Fibroblast of lung (primary cell): ENCODE results near the gene CIDEC.

Source experiments
- EZH2 ChIP-seq: IDR thresholded peaks from 2 replicates; pipeline ENCODE4 v1.5.1; 2012; ENCODE audit warnings: low read length, control low read depth, mild to moderate bottlenecking; ENCODE audit errors: missing control alignments
- TF ChIP-seq, protein P1 (sequence below), 2 donors: IDR thresholded peaks in 1 of 2; conservative IDR thresholded peaks in 1 of 2; 1 replicate in 1 of 2; 2 replicates in 1 of 2; pipeline ENCODE4 v1.5.1; 2011 to 2012; ENCODE audit warnings: low read length in 2 of 2, control low read depth in 1 of 2, inconsistent platforms in 1 of 2, low read depth in 1 of 2, mild to moderate bottlenecking in 1 of 2

DNA sequence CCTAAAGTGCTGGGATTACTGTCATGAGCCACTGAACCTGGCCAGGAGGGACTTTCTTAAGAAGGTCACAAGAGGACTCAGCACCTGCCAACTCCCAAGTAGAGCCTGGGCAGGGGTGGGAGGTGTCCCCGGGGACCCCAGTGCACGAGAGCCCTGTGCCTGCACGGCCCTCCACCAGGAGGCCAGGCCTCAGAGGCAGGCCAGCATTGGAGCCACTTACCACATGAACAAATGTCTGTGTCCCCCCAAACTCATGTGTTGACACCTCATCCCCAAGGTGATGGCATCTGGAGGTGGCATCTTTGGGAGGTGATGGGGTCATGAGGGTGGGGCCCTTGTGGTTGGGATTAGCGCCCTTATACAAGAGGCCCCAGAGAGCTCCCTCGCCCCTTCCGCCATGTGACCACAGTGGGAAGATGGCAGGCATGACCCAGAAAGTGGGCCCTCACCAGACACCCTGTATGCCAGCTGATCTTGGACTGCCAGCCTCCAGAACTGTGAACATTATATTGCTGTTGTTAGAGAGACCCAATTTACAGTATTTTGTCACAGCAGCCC is 33.0 kb downstream of the CIDEC start:
- no peak for TF ChIP-seq EZH2
- TF ChIP-seq, protein P1, sequence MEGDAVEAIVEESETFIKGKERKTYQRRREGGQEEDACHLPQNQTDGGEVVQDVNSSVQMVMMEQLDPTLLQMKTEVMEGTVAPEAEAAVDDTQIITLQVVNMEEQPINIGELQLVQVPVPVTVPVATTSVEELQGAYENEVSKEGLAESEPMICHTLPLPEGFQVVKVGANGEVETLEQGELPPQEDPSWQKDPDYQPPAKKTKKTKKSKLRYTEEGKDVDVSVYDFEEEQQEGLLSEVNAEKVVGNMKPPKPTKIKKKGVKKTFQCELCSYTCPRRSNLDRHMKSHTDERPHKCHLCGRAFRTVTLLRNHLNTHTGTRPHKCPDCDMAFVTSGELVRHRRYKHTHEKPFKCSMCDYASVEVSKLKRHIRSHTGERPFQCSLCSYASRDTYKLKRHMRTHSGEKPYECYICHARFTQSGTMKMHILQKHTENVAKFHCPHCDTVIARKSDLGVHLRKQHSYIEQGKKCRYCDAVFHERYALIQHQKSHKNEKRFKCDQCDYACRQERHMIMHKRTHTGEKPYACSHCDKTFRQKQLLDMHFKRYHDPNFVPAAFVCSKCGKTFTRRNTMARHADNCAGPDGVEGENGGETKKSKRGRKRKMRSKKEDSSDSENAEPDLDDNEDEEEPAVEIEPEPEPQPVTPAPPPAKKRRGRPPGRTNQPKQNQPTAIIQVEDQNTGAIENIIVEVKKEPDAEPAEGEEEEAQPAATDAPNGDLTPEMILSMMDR (conservative IDR thresholded peaks at IDR 0.05 in 1 of 2, IDR thresholded peaks at IDR 0.05 in 1 of 2; ENCODE audit: low read depth in 1 of 2, low read length in 2 of 2): no peak
